Stimulated activated naive B cell treated with anti-CD40 and anti-IgM and Interleukin-4, amounts not matched to agents 10 μg/mL and 1 μg/mL and 100 μg/mL, for 72 hours (primary cell): ENCODE data around the gene THOC5.
"Not testable (repeated sequence)": the region's sequence is repeated elsewhere in the genome, so short reads cannot be mapped to it uniquely, and the experiment has no call there.

ENCODE experiments used
- ATAC-seq, 2 donors: fragments of 150-1000 bp; cut with Tn5 transposase; replicated peaks; 2 replicates each; pipeline ENCODE4 v1.10.0; 2021; ENCODE audit warnings: moderate library complexity in 1 of 2
- DNase-seq: peaks from one replicate; pipeline ENCODE4 v3.0.0; 2021
- H3K27ac Mint-ChIP-seq: one replicate; pipeline ENCODE4 v1.8.0; 2022; ENCODE audit warnings: mild to moderate bottlenecking, mixed read lengths
- H3K27me3 Mint-ChIP-seq, 2 donors: one replicate each; pipeline ENCODE4 v1.8.0; 2022; ENCODE audit warnings: mixed read lengths in 2 of 2
- H3K36me3 Mint-ChIP-seq, 2 donors: one replicate each; pipeline ENCODE4 v1.8.0; 2022; ENCODE audit warnings: mixed read lengths in 2 of 2, mild to moderate bottlenecking in 1 of 2
- H3K4me1 Mint-ChIP-seq, 2 donors: one replicate each; pipeline ENCODE4 v1.8.0; 2022; ENCODE audit warnings: mixed read lengths in 2 of 2, mild to moderate bottlenecking in 1 of 2
- H3K4me3 Mint-ChIP-seq, 2 donors: one replicate each; pipeline ENCODE4 v1.8.0; 2022; ENCODE audit warnings: mild to moderate bottlenecking in 2 of 2, mixed read lengths in 2 of 2, moderate library complexity in 1 of 2
- H3K9me3 Mint-ChIP-seq, 2 donors: one replicate each; pipeline ENCODE4 v1.8.0; 2022; ENCODE audit warnings: mixed read lengths in 2 of 2, mild to moderate bottlenecking in 1 of 2

Gene THOC5

GRCh38 chr22:29510542-29510941 is 43.0 kb downstream of the THOC5 start:
- ATAC-seq (peak; percentile 69 to 71), DNase-seq (no peak)
- H3K36me3 Mint-ChIP-seq = peaks cover 31 to 53% of the 10 kb centered on the region in 2 donors
- H3K4me1 Mint-ChIP-seq = peaks cover 7 to 13% of the 10 kb centered on the region in 2 donors
- H3K27ac Mint-ChIP-seq = peak overlapping the region; percentile 27
- no peaks in the 10 kb centered on the region for H3K27me3 Mint-ChIP-seq
- H3K4me3 Mint-ChIP-seq = no peak overlapping the region
- H3K9me3 Mint-ChIP-seq = no peaks in the 10 kb centered on the region

GRCh38 chr22:29509815-29510214 is 43.7 kb downstream of the THOC5 start:
- Mint-ChIP-seq H3K27ac (no peak overlapping the region), H3K36me3 (peaks cover 30 to 57% of the 10 kb centered on the region in 2 donors), H3K27me3 (no peaks in the 10 kb centered on the region), H3K9me3 (no peaks in the 10 kb centered on the region), H3K4me1 (peaks cover 7 to 13% of the 10 kb centered on the region in 2 donors), H3K4me3 (no peak overlapping the region)
- DNase-seq (no peak), ATAC-seq (no peak)

GRCh38 chr22:29509298-29509697 is 44.3 kb downstream of the THOC5 start:
- no peak for ATAC-seq
- no peak overlapping the region for H3K4me3 Mint-ChIP-seq
- H3K9me3 Mint-ChIP-seq = no peaks in the 10 kb centered on the region
- H3K27me3 Mint-ChIP-seq = no peaks in the 10 kb centered on the region
- H3K4me1 Mint-ChIP-seq = peaks cover 7 to 13% of the 10 kb centered on the region in 2 donors
- H3K36me3 Mint-ChIP-seq = peaks cover 29 to 55% of the 10 kb centered on the region in 2 donors
- peak overlapping the region; percentile 51 for H3K27ac Mint-ChIP-seq
- DNase-seq = no peak

- H3K4me1 Mint-ChIP-seq = peaks cover 0 to 2% of the 10 kb centered on the region in 2 donors
- no peak for DNase-seq
- H3K4me3 Mint-ChIP-seq = no peak overlapping the region
- ATAC-seq = no peak
- peaks cover 36 to 54% of the 10 kb centered on the region in 2 donors for H3K36me3 Mint-ChIP-seq
- no peak overlapping the region for H3K27ac Mint-ChIP-seq
- no peaks in the 10 kb centered on the region for H3K27me3 Mint-ChIP-seq
- no peaks in the 10 kb centered on the region for H3K9me3 Mint-ChIP-seq
Observed at GRCh38 chr22:29503811-29504372, 49.7 kb downstream of the THOC5 start.

GRCh38 chr22:29499852-29500251 is 53.7 kb downstream of the THOC5 start:
- ATAC-seq (no peak), DNase-seq (no peak)
- Mint-ChIP-seq H3K27me3 (no peaks in the 10 kb centered on the region), H3K36me3 (peaks cover 33 to 42% of the 10 kb centered on the region in 2 donors), H3K4me3 (no peak overlapping the region), H3K4me1 (peaks cover 0 to 3% of the 10 kb centered on the region in 2 donors), H3K9me3 (peaks cover 2 to 4% of the 10 kb centered on the region in 2 donors), H3K27ac (no peak overlapping the region)

- Mint-ChIP-seq H3K9me3 (peaks cover 6 to 7% of the 10 kb centered on the region in 2 donors), H3K27me3 (no peaks in the 10 kb centered on the region), H3K27ac (no peak overlapping the region), H3K4me3 (no peak overlapping the region), H3K4me1 (peaks cover 22 to 24% of the 10 kb centered on the region in 2 donors), H3K36me3 (peaks cover 16 to 23% of the 10 kb centered on the region in 2 donors)
- no peak for DNase-seq
- no peak for ATAC-seq
Observed at GRCh38 chr22:29493636-29494035, 59.9 kb downstream of the THOC5 start.

GRCh38 chr22:29491012-29491411 is 62.5 kb downstream of the THOC5 start:
- ATAC-seq (no peak), DNase-seq (no peak)
- Mint-ChIP-seq H3K4me1 (peaks cover 31 to 45% of the 10 kb centered on the region in 2 donors), H3K9me3 (peaks cover 6 to 7% of the 10 kb centered on the region in 2 donors), H3K4me3 (no peak overlapping the region), H3K36me3 (peaks cover 15 to 16% of the 10 kb centered on the region in 2 donors), H3K27ac (no peak overlapping the region), H3K27me3 (peaks cover 3 to 6% of the 10 kb centered on the region in 2 donors)

- Mint-ChIP-seq H3K27me3 (peaks cover 7 to 12% of the 10 kb centered on the region in 2 donors), H3K4me1 (peaks cover 30 to 45% of the 10 kb centered on the region in 2 donors), H3K4me3 (peak overlapping the region; percentile 39 to 40), H3K27ac (peak overlapping the region; percentile 91)
- H3K9me3 Mint-ChIP-seq, H3K36me3 Mint-ChIP-seq: not testable (repeated sequence)
- DNase-seq (peak; percentile 66), ATAC-seq (peak; percentile 61 to 69)
Observed at GRCh38 chr22:29489127-29489780, 64.3 kb downstream of the THOC5 start.

- H3K9me3 Mint-ChIP-seq = no peaks in the 10 kb centered on the region
- ATAC-seq (peak; percentile 74 to 78), DNase-seq (no peak)
- peak overlapping the region; percentile 8 to 12 for H3K4me3 Mint-ChIP-seq
- H3K4me1 Mint-ChIP-seq = peaks cover 30 to 45% of the 10 kb centered on the region in 2 donors
- H3K27me3 Mint-ChIP-seq = peaks cover 18 to 22% of the 10 kb centered on the region in 2 donors
- H3K27ac Mint-ChIP-seq = peak overlapping the region; percentile 78
- peaks cover 0 to 3% of the 10 kb centered on the region in 2 donors for H3K36me3 Mint-ChIP-seq
Observed at GRCh38 chr22:29487426-29487986, 66.1 kb downstream of the THOC5 start.

- ATAC-seq (no peak), DNase-seq (no peak)
- Mint-ChIP-seq H3K27ac (no peak overlapping the region), H3K4me3 (no peak overlapping the region), H3K9me3 (no peaks in the 10 kb centered on the region), H3K4me1 (peaks cover 32 to 53% of the 10 kb centered on the region in 2 donors), H3K27me3 (peaks cover 37 to 38% of the 10 kb centered on the region in 2 donors), H3K36me3 (peaks cover 3 to 6% of the 10 kb centered on the region in 2 donors)
Observed at GRCh38 chr22:29485448-29485847, 68.1 kb downstream of the THOC5 start.

- no peak overlapping the region for H3K27ac Mint-ChIP-seq
- peaks cover 3 to 6% of the 10 kb centered on the region in 2 donors for H3K36me3 Mint-ChIP-seq
- no peaks in the 10 kb centered on the region for H3K9me3 Mint-ChIP-seq
- DNase-seq = no peak
- H3K4me1 Mint-ChIP-seq = peaks cover 27 to 49% of the 10 kb centered on the region in 2 donors
- no peak overlapping the region for H3K4me3 Mint-ChIP-seq
- no peak for ATAC-seq
- H3K27me3 Mint-ChIP-seq = peaks cover 40 to 44% of the 10 kb centered on the region in 2 donors
Observed at GRCh38 chr22:29484642-29485041, 68.9 kb downstream of the THOC5 start.

- no peak overlapping the region for H3K4me3 Mint-ChIP-seq
- no peak overlapping the region for H3K27ac Mint-ChIP-seq
- H3K9me3 Mint-ChIP-seq = no peaks in the 10 kb centered on the region
Observed at GRCh38 chr22:29483254-29483653, 70.3 kb downstream of the THOC5 start.

GRCh38 chr22:29482726-29483125 is 70.8 kb downstream of the THOC5 start:
- DNase-seq (no peak), ATAC-seq (no peak)
- Mint-ChIP-seq H3K36me3 (peaks cover 3 to 6% of the 10 kb centered on the region in 2 donors), H3K9me3 (no peaks in the 10 kb centered on the region), H3K4me3 (no peak overlapping the region), H3K4me1 (peaks cover 30 to 50% of the 10 kb centered on the region in 2 donors), H3K27ac (no peak overlapping the region), H3K27me3 (peaks cover 59 to 63% of the 10 kb centered on the region in 2 donors)

More at GRCh38 chr22:29483254-29483653, 70.3 kb downstream of the THOC5 start:
- Mint-ChIP-seq H3K36me3 (peaks cover 3 to 6% of the 10 kb centered on the region in 2 donors), H3K4me1 (peaks cover 27 to 51% of the 10 kb centered on the region in 2 donors), H3K27me3 (peaks cover 54 to 58% of the 10 kb centered on the region in 2 donors)
- ATAC-seq = no peak
- no peak for DNase-seq

- H3K36me3 Mint-ChIP-seq = peaks cover 3 to 6% of the 10 kb centered on the region in 2 donors
- H3K4me3 Mint-ChIP-seq = no peak overlapping the region
- ATAC-seq = no peak
- H3K27ac Mint-ChIP-seq = no peak overlapping the region
- H3K9me3 Mint-ChIP-seq = no peaks in the 10 kb centered on the region
- H3K4me1 Mint-ChIP-seq = peaks cover 26 to 47% of the 10 kb centered on the region in 2 donors
- H3K27me3 Mint-ChIP-seq = peaks cover 61 to 68% of the 10 kb centered on the region in 2 donors
- no peak for DNase-seq
Observed at GRCh38 chr22:29482253-29482652, 71.3 kb downstream of the THOC5 start.
